RWPE2 (cell line): ENCODE data around the gene ATXN7.

Experiments used
- ATAC-seq: fragments of 200-7000 bp; cut with Tn5 transposase; 3 replicates; pipeline ENCODE4 v1.9.1; 2021; ENCODE audit warnings: low read depth
- DNase-seq: peaks from one replicate; pipeline ENCODE4 v3.0.0-alpha.2; 2020; ENCODE audit warnings: low spot score
- H3K27ac ChIP-seq: fragments of 450-650 bp; 2 replicates; pipeline ENCODE4 v1.5.1; 2017; ENCODE audit warnings: mild to moderate bottlenecking; ENCODE audit not compliant: poor library complexity, severe bottlenecking
- H3K27me3 ChIP-seq: fragments of 250-450 bp; sonication (Bioruptor Pico); 2 replicates; pipeline ENCODE4 v1.5.1; 2021; ENCODE audit warnings: mild to moderate bottlenecking, moderate library complexity; ENCODE audit not compliant: insufficient read depth, poor library complexity, severe bottlenecking
- H3K36me3 ChIP-seq: fragments of 250-450 bp; sonication (Bioruptor Pico); 2 replicates; pipeline ENCODE4 v1.5.1; 2020; ENCODE audit warnings: low read depth, mild to moderate bottlenecking, moderate library complexity
- H3K4me1 ChIP-seq: fragments of 250-450 bp; sonication (Bioruptor Pico); 2 replicates; pipeline ENCODE4 v1.5.1; 2021; ENCODE audit warnings: mild to moderate bottlenecking, moderate library complexity; ENCODE audit not compliant: insufficient read depth, poor library complexity, severe bottlenecking
- H3K4me3 ChIP-seq: fragments of 250-450 bp; sonication (Bioruptor Pico); 2 replicates; pipeline ENCODE4 v1.5.1; 2021; ENCODE audit warnings: mild to moderate bottlenecking, moderate library complexity; ENCODE audit not compliant: severe bottlenecking
- H3K9me3 ChIP-seq: fragments of 250-450 bp; sonication (Bioruptor Pico); 2 replicates; pipeline ENCODE4 v1.5.1; 2021; ENCODE audit warnings: mild to moderate bottlenecking, moderate library complexity; ENCODE audit not compliant: severe bottlenecking
- TF ChIP-seq, protein P1 (sequence below): fragments of 450-650 bp; IDR thresholded peaks from one replicate; pipeline ENCODE4 v1.5.1; 2017; ENCODE audit warnings: mild to moderate bottlenecking, moderate library complexity; ENCODE audit not compliant: poor library complexity, severe bottlenecking

ATXN7 gene

DNA sequence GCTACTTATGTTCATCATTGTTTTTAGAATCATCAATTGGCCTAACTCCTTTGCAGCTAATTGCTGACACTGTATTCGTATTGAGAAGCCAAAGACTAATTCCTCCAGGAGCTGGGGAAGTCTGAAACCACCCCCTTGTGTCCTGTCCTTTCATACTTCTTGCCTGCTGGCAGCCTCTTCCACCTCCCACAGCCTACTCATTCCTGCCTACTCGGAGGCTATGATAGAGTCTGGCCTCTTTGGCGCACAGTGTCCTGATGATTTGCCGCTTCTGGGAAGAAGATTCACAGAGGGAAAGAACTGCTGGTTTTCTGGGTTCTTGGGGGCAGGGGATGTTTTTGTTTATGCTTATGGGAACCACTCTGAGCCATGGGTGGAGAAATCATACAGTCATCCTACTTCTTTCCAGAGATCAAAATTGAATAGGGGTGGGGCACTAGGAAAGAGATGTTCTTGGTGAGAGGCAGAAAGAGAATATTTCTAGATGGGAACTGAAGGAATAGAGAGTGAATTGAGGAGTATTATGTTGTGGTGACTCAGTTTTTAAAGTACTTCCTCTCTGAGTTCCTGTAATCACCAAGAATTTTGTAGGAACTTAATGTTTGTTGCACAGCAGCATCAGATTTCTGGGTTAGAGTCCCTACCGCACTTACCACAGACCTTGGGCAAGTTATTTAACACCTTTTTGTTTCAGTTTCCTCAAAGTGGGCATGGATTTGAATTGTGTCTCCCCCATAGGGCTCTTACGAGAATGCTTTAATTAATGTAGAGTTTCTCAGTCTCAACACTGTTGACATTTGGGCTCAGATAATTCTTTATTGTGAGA is 70.6 kb downstream of the ATXN7 start:
- H3K36me3 ChIP-seq: peaks cover 7% of the 10 kb centered on the region
- H3K27ac ChIP-seq: no peak overlapping the region
- TF ChIP-seq, protein P1, sequence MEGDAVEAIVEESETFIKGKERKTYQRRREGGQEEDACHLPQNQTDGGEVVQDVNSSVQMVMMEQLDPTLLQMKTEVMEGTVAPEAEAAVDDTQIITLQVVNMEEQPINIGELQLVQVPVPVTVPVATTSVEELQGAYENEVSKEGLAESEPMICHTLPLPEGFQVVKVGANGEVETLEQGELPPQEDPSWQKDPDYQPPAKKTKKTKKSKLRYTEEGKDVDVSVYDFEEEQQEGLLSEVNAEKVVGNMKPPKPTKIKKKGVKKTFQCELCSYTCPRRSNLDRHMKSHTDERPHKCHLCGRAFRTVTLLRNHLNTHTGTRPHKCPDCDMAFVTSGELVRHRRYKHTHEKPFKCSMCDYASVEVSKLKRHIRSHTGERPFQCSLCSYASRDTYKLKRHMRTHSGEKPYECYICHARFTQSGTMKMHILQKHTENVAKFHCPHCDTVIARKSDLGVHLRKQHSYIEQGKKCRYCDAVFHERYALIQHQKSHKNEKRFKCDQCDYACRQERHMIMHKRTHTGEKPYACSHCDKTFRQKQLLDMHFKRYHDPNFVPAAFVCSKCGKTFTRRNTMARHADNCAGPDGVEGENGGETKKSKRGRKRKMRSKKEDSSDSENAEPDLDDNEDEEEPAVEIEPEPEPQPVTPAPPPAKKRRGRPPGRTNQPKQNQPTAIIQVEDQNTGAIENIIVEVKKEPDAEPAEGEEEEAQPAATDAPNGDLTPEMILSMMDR: no peak
- DNase-seq: no peak
- no peak overlapping the region for H3K4me3 ChIP-seq
- no peaks in the 10 kb centered on the region for H3K9me3 ChIP-seq
- no peak for ATAC-seq
- H3K4me1 ChIP-seq: peaks cover 18% of the 10 kb centered on the region
- H3K27me3 ChIP-seq: no peaks in the 10 kb centered on the region

DNA sequence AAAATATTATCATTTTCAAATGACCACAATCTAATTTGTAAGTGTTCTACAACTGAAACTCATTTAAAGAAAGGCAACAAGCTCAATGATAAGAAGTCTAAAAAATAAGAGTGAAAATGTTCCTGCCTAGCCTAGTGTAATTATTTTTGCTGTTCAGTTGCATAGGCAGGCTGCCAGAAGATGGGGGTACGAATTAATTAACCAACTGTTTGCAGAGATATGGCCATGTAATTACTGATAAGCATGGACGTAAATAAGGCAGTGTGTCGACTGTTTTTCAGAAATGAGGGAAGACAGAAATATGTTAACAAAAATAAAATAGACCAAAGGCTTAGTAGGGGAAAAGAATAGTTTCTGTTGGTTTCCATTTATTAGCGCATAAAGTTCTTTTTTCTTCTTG is 73.3 kb downstream of the ATXN7 start:
- Histone ChIP-seq H3K4me1 (peaks cover 32% of the 10 kb centered on the region), H3K36me3 (peaks cover 7% of the 10 kb centered on the region), H3K27me3 (no peaks in the 10 kb centered on the region), H3K4me3 (no peak overlapping the region), H3K27ac (no peak overlapping the region), H3K9me3 (no peaks in the 10 kb centered on the region)
- ATAC-seq (no peak), DNase-seq (no peak)
- TF ChIP-seq, protein P1: no peak

- no peak for DNase-seq
- H3K27ac ChIP-seq: peak overlapping the region; percentile 6
These were observed 74.3 kb downstream of the ATXN7 start for GRCh38 chr3:63937661-63938651.

DNA sequence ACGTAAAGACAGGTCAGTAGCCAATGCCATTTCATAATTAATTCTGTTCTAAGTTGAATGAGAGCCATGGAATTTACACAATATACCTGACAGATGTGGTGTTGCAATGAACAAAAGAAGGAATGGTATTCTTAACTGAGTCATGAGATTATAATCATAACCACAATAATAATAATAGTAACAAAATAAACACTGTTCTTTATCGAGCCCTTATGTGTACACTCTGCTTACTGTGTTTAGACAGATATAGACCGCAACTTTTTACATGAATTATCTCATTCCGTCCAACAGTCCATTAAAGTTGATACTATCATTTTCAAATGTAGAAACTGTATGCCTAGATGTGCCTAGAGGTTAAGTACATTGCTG is 76.7 kb downstream of the ATXN7 start:
- H3K27ac ChIP-seq: no peak overlapping the region
- peaks cover 32% of the 10 kb centered on the region for H3K4me1 ChIP-seq

More at GRCh38 chr3:63937661-63938651, 74.3 kb downstream of the ATXN7 start:
- H3K9me3 ChIP-seq: no peaks in the 10 kb centered on the region
- peak; percentile 75 for ATAC-seq
- TF ChIP-seq, protein P1: no peak
- peaks cover 32% of the 10 kb centered on the region for H3K4me1 ChIP-seq
- H3K4me3 ChIP-seq: no peak overlapping the region
- peaks cover 7% of the 10 kb centered on the region for H3K36me3 ChIP-seq
- H3K27me3 ChIP-seq: no peaks in the 10 kb centered on the region

More for the DNA sequence above, 76.7 kb downstream of the ATXN7 start:
- TF ChIP-seq, protein P1: no peak
- ATAC-seq (peak; percentile 93), DNase-seq (no peak)
- Histone ChIP-seq H3K4me3 (no peak overlapping the region), H3K27me3 (no peaks in the 10 kb centered on the region), H3K36me3 (peaks cover 5% of the 10 kb centered on the region), H3K9me3 (no peaks in the 10 kb centered on the region)
